Measurements from ENCODE around the gene TAS2R40. TPM values are rescaled to one million over a fixed set of nuclear protein-coding genes. Genes with fewer than 3 reads are reported as not detected.

Gene TAS2R40
- total RNA-seq, 6 donors from 2014 or later = not detected

GRCh38 chr7:143250822-143251221 is 29.0 kb downstream of the TAS2R40 start:
- Histone ChIP-seq H3K27ac (no peak overlapping the region), H3K9me3 (no peaks in the 10 kb centered on the region), H3K4me1 (no peaks in the 10 kb centered on the region), H3K36me3 (no peaks in the 10 kb centered on the region), H3K4me3 (no peak overlapping the region), H3K27me3 (no peaks in the 10 kb centered on the region)
- 80 to 91% methylated on average over 1 of the region's 1 CpG for WGBS, 2 donors
- no peak for TF ChIP-seq POLR2AphosphoS5 (IDR thresholded peaks at IDR 0.05)
- TF ChIP-seq POLR2A (IDR thresholded peaks at IDR 0.05) = no peak
- no peak for TF ChIP-seq CTCF (IDR thresholded peaks at IDR 0.05)
- no peak for TF ChIP-seq EP300 (IDR thresholded peaks at IDR 0.05)
- ATAC-seq (ENCODE audit: low FRiP score in 2 of 2) (no peak), DNase-seq (no peak)

GRCh38 chr7:143252006-143252405 is 30.2 kb downstream of the TAS2R40 start:
- Histone ChIP-seq H3K4me1 (no peaks in the 10 kb centered on the region), H3K27me3 (no peaks in the 10 kb centered on the region), H3K9me3 (no peaks in the 10 kb centered on the region), H3K4me3 (no peak overlapping the region), H3K36me3 (no peaks in the 10 kb centered on the region), H3K27ac (no peak overlapping the region)
- DNase-seq (no peak), ATAC-seq (ENCODE audit: low FRiP score in 2 of 2) (no peak)
- TF ChIP-seq CTCF (IDR thresholded peaks at IDR 0.05) = no peak
- TF ChIP-seq POLR2AphosphoS5 (IDR thresholded peaks at IDR 0.05) = no peak
- no peak for TF ChIP-seq POLR2A (IDR thresholded peaks at IDR 0.05)
- no peak for TF ChIP-seq EP300 (IDR thresholded peaks at IDR 0.05)
- WGBS, 2 donors = 74 to 75% methylated on average over 2 of the region's 2 CpGs

GRCh38 chr7:143255564-143255963 is 33.7 kb downstream of the TAS2R40 start:
- DNase-seq = no peak
- no peak for ATAC-seq (ENCODE audit: low FRiP score in 2 of 2)
- TF ChIP-seq POLR2AphosphoS5 (IDR thresholded peaks at IDR 0.05) (no peak), CTCF (IDR thresholded peaks at IDR 0.05) (no peak), POLR2A (IDR thresholded peaks at IDR 0.05) (no peak), EP300 (IDR thresholded peaks at IDR 0.05) (no peak)
- WGBS, 2 donors = 66 to 69% methylated on average over 3 of the region's 3 CpGs
- no peaks in the 10 kb centered on the region for H3K9me3 ChIP-seq
- H3K4me1 ChIP-seq = peaks cover 0 to 7% (median 2%) of the 10 kb centered on the region in 4 donors
- no peak overlapping the region for H3K4me3 ChIP-seq
- no peaks in the 10 kb centered on the region for H3K27me3 ChIP-seq
- no peak overlapping the region for H3K27ac ChIP-seq
- no peaks in the 10 kb centered on the region for H3K36me3 ChIP-seq

GRCh38 chr7:143256325-143256724 is 34.5 kb downstream of the TAS2R40 start:
- Histone ChIP-seq H3K27me3 (no peaks in the 10 kb centered on the region), H3K4me1 (peaks cover 0 to 7% (median 2%) of the 10 kb centered on the region in 4 donors), H3K4me3 (no peak overlapping the region), H3K36me3 (no peaks in the 10 kb centered on the region), H3K27ac (no peak overlapping the region), H3K9me3 (no peaks in the 10 kb centered on the region)
- ATAC-seq (ENCODE audit: low FRiP score in 2 of 2) (no peak), DNase-seq (no peak)
- 87 to 92% methylated on average over 3 of the region's 3 CpGs for WGBS, 2 donors
- TF ChIP-seq CTCF (IDR thresholded peaks at IDR 0.05) (no peak), EP300 (IDR thresholded peaks at IDR 0.05) (no peak), POLR2AphosphoS5 (IDR thresholded peaks at IDR 0.05) (no peak), POLR2A (IDR thresholded peaks at IDR 0.05) (no peak)

- H3K36me3 ChIP-seq = no peaks in the 10 kb centered on the region
- no peaks in the 10 kb centered on the region for H3K27me3 ChIP-seq
- DNase-seq (no peak), ATAC-seq (ENCODE audit: low FRiP score in 2 of 2) (no peak)
- H3K9me3 ChIP-seq = no peaks in the 10 kb centered on the region
- no peak overlapping the region for H3K4me3 ChIP-seq
- H3K27ac ChIP-seq = no peak overlapping the region
- TF ChIP-seq EP300 (IDR thresholded peaks at IDR 0.05) = no peak
- no peak for TF ChIP-seq POLR2AphosphoS5 (IDR thresholded peaks at IDR 0.05)
- TF ChIP-seq POLR2A (IDR thresholded peaks at IDR 0.05) = no peak
- H3K4me1 ChIP-seq = peaks cover 0 to 7% (median 2%) of the 10 kb centered on the region in 4 donors
- WGBS, 2 donors = 91 to 94% methylated on average over 4 of the region's 4 CpGs
Measured at GRCh38 chr7:143256932-143257331, 35.1 kb downstream of the TAS2R40 start.

Measured in upper lobe of left lung (tissue), 6 donors.